ENCODE measurements around the gene MICU1. TPM values are rescaled to one million over a fixed set of nuclear protein-coding genes. Genes with fewer than 3 reads are reported as not detected.
"Not testable (repeated sequence)": the region's sequence is repeated elsewhere in the genome, so short reads cannot be mapped to it uniquely, and the experiment has no call there.

Gene MICU1
- total and polyA plus RNA-seq, 2 donors: 21.2 to 25.9 TPM

- Histone ChIP-seq H3K36me3 (ENCODE audit: control insufficient read depth in 2 of 2, insufficient read depth in 2 of 2, low read length in 1 of 2) (no peaks in the 10 kb centered on the region), H3K4me3 (ENCODE audit: low read length in 2 of 2) (peak overlapping the region in 1 of 2 donors; percentile 52), H3K9me3 (ENCODE audit: control insufficient read depth in 2 of 2, insufficient read depth in 1 of 2, low read length in 1 of 2) (peaks cover 0 to 3% of the 10 kb centered on the region in 2 donors), H3K27me3 (ENCODE audit: control insufficient read depth in 2 of 2, insufficient read depth in 1 of 2, low read length in 1 of 2) (no peaks in the 10 kb centered on the region), H3K4me1 (ENCODE audit: control insufficient read depth in 2 of 2, insufficient read depth in 2 of 2, low read length in 2 of 2) (peaks cover 67 to 90% of the 10 kb centered on the region in 2 donors), H3K27ac (ENCODE audit: low read depth in 1 of 2, low read length in 1 of 2) (peak overlapping the region; percentile 51 to 71)
- 76% methylated on average over 14 of the region's 14 CpGs for WGBS
- peak in 1 of 9 donors; percentile 49 for DNase-seq (ENCODE audit: low read depth in 6 of 9, low spot score in 9 of 9)
Observed at GRCh38 chr10:72328045-72328828, 297.6 kb downstream of the MICU1 start.

- H3K4me3 ChIP-seq (ENCODE audit: low read length in 2 of 2): peak overlapping the region; percentile 28 to 52
- not testable (repeated sequence) for H3K36me3 ChIP-seq (ENCODE audit: control insufficient read depth in 2 of 2, insufficient read depth in 2 of 2, low read length in 1 of 2)
Observed at GRCh38 chr10:72326665-72327603, 298.9 kb downstream of the MICU1 start.

GRCh38 chr10:72325243-72326175 is 300.4 kb downstream of the MICU1 start:
- DNase-seq (ENCODE audit: low read depth in 6 of 9, low spot score in 9 of 9): peak in 1 of 9 donors; percentile 16
- not testable (repeated sequence) for H3K27me3 ChIP-seq (ENCODE audit: control insufficient read depth in 2 of 2, insufficient read depth in 1 of 2, low read length in 1 of 2); H3K27ac ChIP-seq (ENCODE audit: low read depth in 1 of 2, low read length in 1 of 2); H3K4me3 ChIP-seq (ENCODE audit: low read length in 2 of 2); H3K9me3 ChIP-seq (ENCODE audit: control insufficient read depth in 2 of 2, insufficient read depth in 1 of 2, low read length in 1 of 2); H3K36me3 ChIP-seq (ENCODE audit: control insufficient read depth in 2 of 2, insufficient read depth in 2 of 2, low read length in 1 of 2)
- H3K4me1 ChIP-seq (ENCODE audit: control insufficient read depth in 2 of 2, insufficient read depth in 2 of 2, low read length in 2 of 2): peaks cover 74 to 90% of the 10 kb centered on the region in 2 donors
- 95% methylated on average over 49 of the region's 49 CpGs for WGBS

More at GRCh38 chr10:72326665-72327603, 298.9 kb downstream of the MICU1 start:
- H3K27ac ChIP-seq (ENCODE audit: low read depth in 1 of 2, low read length in 1 of 2): peak overlapping the region; percentile 85 to 89
- 36% methylated on average over 32 of the region's 32 CpGs for WGBS
- not testable (repeated sequence) for H3K9me3 ChIP-seq (ENCODE audit: control insufficient read depth in 2 of 2, insufficient read depth in 1 of 2, low read length in 1 of 2); H3K27me3 ChIP-seq (ENCODE audit: control insufficient read depth in 2 of 2, insufficient read depth in 1 of 2, low read length in 1 of 2)
- H3K4me1 ChIP-seq (ENCODE audit: control insufficient read depth in 2 of 2, insufficient read depth in 2 of 2, low read length in 2 of 2): peaks cover 70 to 90% of the 10 kb centered on the region in 2 donors
- DNase-seq (ENCODE audit: low read depth in 6 of 9, low spot score in 9 of 9): peak in 1 of 9 donors; percentile 75

- no peak overlapping the region for H3K4me3 ChIP-seq (ENCODE audit: low read length in 2 of 2)
- peaks cover 0 to 3% of the 10 kb centered on the region in 2 donors for H3K9me3 ChIP-seq (ENCODE audit: control insufficient read depth in 2 of 2, insufficient read depth in 1 of 2, low read length in 1 of 2)
- peaks cover 71 to 88% of the 10 kb centered on the region in 2 donors for H3K4me1 ChIP-seq (ENCODE audit: control insufficient read depth in 2 of 2, insufficient read depth in 2 of 2, low read length in 2 of 2)
- WGBS: 14% methylated on average over 12 of the region's 12 CpGs
- peak in 1 of 9 donors; percentile 45 for DNase-seq (ENCODE audit: low read depth in 6 of 9, low spot score in 9 of 9)
- H3K36me3 ChIP-seq (ENCODE audit: control insufficient read depth in 2 of 2, insufficient read depth in 2 of 2, low read length in 1 of 2): no peaks in the 10 kb centered on the region
- no peak overlapping the region for H3K27ac ChIP-seq (ENCODE audit: low read depth in 1 of 2, low read length in 1 of 2)
- no peaks in the 10 kb centered on the region for H3K27me3 ChIP-seq (ENCODE audit: control insufficient read depth in 2 of 2, insufficient read depth in 1 of 2, low read length in 1 of 2)
Observed at GRCh38 chr10:72323771-72324191, 302.1 kb downstream of the MICU1 start.

- Histone ChIP-seq H3K36me3 (ENCODE audit: control insufficient read depth in 2 of 2, insufficient read depth in 2 of 2, low read length in 1 of 2) (no peaks in the 10 kb centered on the region), H3K9me3 (ENCODE audit: control insufficient read depth in 2 of 2, insufficient read depth in 1 of 2, low read length in 1 of 2) (peaks cover 0 to 3% of the 10 kb centered on the region in 2 donors), H3K4me1 (ENCODE audit: control insufficient read depth in 2 of 2, insufficient read depth in 2 of 2, low read length in 2 of 2) (peaks cover 71 to 88% of the 10 kb centered on the region in 2 donors), H3K27me3 (ENCODE audit: control insufficient read depth in 2 of 2, insufficient read depth in 1 of 2, low read length in 1 of 2) (no peaks in the 10 kb centered on the region), H3K27ac (ENCODE audit: low read depth in 1 of 2, low read length in 1 of 2) (no peak overlapping the region), H3K4me3 (ENCODE audit: low read length in 2 of 2) (no peak overlapping the region)
- peak in 1 of 9 donors; percentile 18 for DNase-seq (ENCODE audit: low read depth in 6 of 9, low spot score in 9 of 9)
- 91% methylated on average over 10 of the region's 10 CpGs for WGBS
Observed at GRCh38 chr10:72323108-72323749, 302.6 kb downstream of the MICU1 start.

- 85% methylated on average over 16 of the region's 16 CpGs for WGBS
- peak in 1 of 9 donors; percentile 72 for DNase-seq (ENCODE audit: low read depth in 6 of 9, low spot score in 9 of 9)
- H3K4me3 ChIP-seq (ENCODE audit: low read length in 2 of 2): no peak overlapping the region
- peaks cover 67 to 87% of the 10 kb centered on the region in 2 donors for H3K4me1 ChIP-seq (ENCODE audit: control insufficient read depth in 2 of 2, insufficient read depth in 2 of 2, low read length in 2 of 2)
- H3K27me3 ChIP-seq (ENCODE audit: control insufficient read depth in 2 of 2, insufficient read depth in 1 of 2, low read length in 1 of 2): no peaks in the 10 kb centered on the region
- H3K36me3 ChIP-seq (ENCODE audit: control insufficient read depth in 2 of 2, insufficient read depth in 2 of 2, low read length in 1 of 2): no peaks in the 10 kb centered on the region
- peaks cover 0 to 3% of the 10 kb centered on the region in 2 donors for H3K9me3 ChIP-seq (ENCODE audit: control insufficient read depth in 2 of 2, insufficient read depth in 1 of 2, low read length in 1 of 2)
- peak overlapping the region; percentile 10 to 70 for H3K27ac ChIP-seq (ENCODE audit: low read depth in 1 of 2, low read length in 1 of 2)
Observed at GRCh38 chr10:72322280-72323058, 303.4 kb downstream of the MICU1 start.

GRCh38 chr10:72322030-72322279 is 303.9 kb downstream of the MICU1 start:
- Histone ChIP-seq H3K9me3 (ENCODE audit: control insufficient read depth in 2 of 2, insufficient read depth in 1 of 2, low read length in 1 of 2) (peaks cover 0 to 3% of the 10 kb centered on the region in 2 donors), H3K27ac (ENCODE audit: low read depth in 1 of 2, low read length in 1 of 2) (peak overlapping the region; percentile 70 to 97)

More at GRCh38 chr10:72322030-72322279, 303.9 kb downstream of the MICU1 start:
- Histone ChIP-seq H3K4me3 (ENCODE audit: low read length in 2 of 2) (no peak overlapping the region), H3K27me3 (ENCODE audit: control insufficient read depth in 2 of 2, insufficient read depth in 1 of 2, low read length in 1 of 2) (no peaks in the 10 kb centered on the region), H3K36me3 (ENCODE audit: control insufficient read depth in 2 of 2, insufficient read depth in 2 of 2, low read length in 1 of 2) (no peaks in the 10 kb centered on the region), H3K4me1 (ENCODE audit: control insufficient read depth in 2 of 2, insufficient read depth in 2 of 2, low read length in 2 of 2) (peaks cover 68 to 86% of the 10 kb centered on the region in 2 donors)
- WGBS: 76% methylated on average over 3 of the region's 3 CpGs
- DNase-seq (ENCODE audit: low read depth in 6 of 9, low spot score in 9 of 9): no peak
